Activated T-cell treated with anti-CD3 and anti-CD28 coated beads, Interleukin-2, amount 50 U/mL, for 24 hours (primary cell): ENCODE data around the gene GRB14.
"Not testable (repeated sequence)": the region's sequence is repeated elsewhere in the genome, so short reads cannot be mapped to it uniquely, and the experiment has no call there.

ENCODE experiments used
- DNase-seq: peaks from one replicate; pipeline ENCODE4 v3.0.0-alpha.2; 2020
- H3K27ac Mint-ChIP-seq: 2 replicates; pipeline ENCODE4 v1.8.0; 2020; ENCODE audit warnings: mild to moderate bottlenecking, mixed read lengths
- H3K27me3 Mint-ChIP-seq: 2 replicates; pipeline ENCODE4 v1.8.0; 2020; ENCODE audit warnings: mixed read lengths
- H3K36me3 Mint-ChIP-seq: 2 replicates; pipeline ENCODE4 v1.8.0; 2020; ENCODE audit warnings: low read depth, mixed read lengths
- H3K4me1 Mint-ChIP-seq: 2 replicates; pipeline ENCODE4 v1.8.0; 2020; ENCODE audit warnings: low read depth, mixed read lengths
- H3K4me3 Mint-ChIP-seq: 2 replicates; pipeline ENCODE4 v1.8.0; 2020; ENCODE audit warnings: mild to moderate bottlenecking, moderate library complexity, mixed read lengths
- H3K9me3 Mint-ChIP-seq: 2 replicates; pipeline ENCODE4 v1.8.0; 2020; ENCODE audit warnings: mixed read lengths

Gene GRB14

DNA sequence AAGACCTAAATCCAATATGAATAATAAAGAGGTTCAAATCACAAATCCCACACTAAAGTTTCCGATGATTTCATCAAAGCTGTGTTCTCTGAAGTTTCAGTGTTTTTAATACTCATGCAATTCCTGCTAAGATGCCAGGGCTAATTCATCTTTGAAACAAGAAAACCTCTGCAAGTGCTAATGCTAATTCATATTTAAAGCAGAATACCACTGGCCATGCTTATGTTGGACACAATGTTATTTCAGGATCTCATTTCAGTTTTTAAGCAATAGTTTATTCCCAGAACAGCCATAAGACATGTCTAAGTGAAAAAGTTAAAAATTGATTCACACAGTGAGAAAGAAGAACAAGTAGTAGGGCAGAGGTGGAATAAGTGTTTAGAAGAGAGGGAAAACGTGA lies 62.8 kb downstream of the GRB14 start:
- DNase-seq: no peak
- H3K36me3 Mint-ChIP-seq: no peaks in the 10 kb centered on the region
- H3K27ac Mint-ChIP-seq: no peak overlapping the region
- H3K9me3 Mint-ChIP-seq: no peaks in the 10 kb centered on the region
- H3K27me3 Mint-ChIP-seq: no peaks in the 10 kb centered on the region
- no peak overlapping the region for H3K4me3 Mint-ChIP-seq
- H3K4me1 Mint-ChIP-seq: no peaks in the 10 kb centered on the region

DNA sequence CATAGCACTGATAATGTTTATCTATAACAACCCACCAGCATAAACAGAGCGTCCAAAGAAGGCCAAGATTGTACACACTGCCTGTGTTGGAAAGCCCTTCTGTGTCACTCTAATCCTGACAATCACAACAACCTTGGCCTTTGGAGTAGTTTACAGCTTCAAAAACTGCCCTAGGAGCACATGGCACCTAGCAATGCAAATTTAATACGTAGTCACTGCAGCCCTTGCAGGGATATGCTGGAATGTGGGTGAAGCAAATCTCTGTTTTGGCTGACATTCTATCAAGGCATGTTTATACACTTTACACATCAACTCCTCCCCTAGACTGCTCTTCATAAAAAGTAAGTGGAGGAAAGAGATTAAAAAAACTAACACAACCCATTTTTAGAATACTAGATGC lies 66.8 kb downstream of the GRB14 start:
- Mint-ChIP-seq H3K9me3 (no peaks in the 10 kb centered on the region), H3K27ac (no peak overlapping the region), H3K4me1 (no peaks in the 10 kb centered on the region), H3K27me3 (no peaks in the 10 kb centered on the region), H3K4me3 (no peak overlapping the region), H3K36me3 (no peaks in the 10 kb centered on the region)
- no peak for DNase-seq

DNA sequence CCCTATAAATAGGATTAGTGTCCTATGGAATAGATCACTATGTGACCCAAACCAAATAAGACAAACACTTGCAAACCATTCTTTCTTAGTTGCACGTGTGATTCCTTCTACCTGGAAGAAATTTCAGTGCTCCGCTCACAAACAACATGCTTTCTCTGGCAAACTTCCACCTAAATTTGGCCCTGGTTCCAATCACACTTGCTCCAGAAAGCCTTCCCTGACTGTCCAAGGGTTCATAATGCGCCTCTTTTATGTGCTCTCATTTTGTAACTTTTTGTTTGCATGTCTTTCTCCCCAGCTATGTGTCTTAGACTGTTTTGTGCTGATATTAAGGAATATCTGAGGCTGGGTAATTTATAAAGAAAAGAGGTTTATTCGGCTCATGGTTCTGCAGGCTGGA lies 69.8 kb downstream of the GRB14 start:
- no peak overlapping the region for H3K4me3 Mint-ChIP-seq
- no peaks in the 10 kb centered on the region for H3K27me3 Mint-ChIP-seq
- H3K27ac Mint-ChIP-seq: no peak overlapping the region
- H3K9me3 Mint-ChIP-seq: no peaks in the 10 kb centered on the region
- no peaks in the 10 kb centered on the region for H3K36me3 Mint-ChIP-seq
- DNase-seq: no peak
- no peaks in the 10 kb centered on the region for H3K4me1 Mint-ChIP-seq

DNA sequence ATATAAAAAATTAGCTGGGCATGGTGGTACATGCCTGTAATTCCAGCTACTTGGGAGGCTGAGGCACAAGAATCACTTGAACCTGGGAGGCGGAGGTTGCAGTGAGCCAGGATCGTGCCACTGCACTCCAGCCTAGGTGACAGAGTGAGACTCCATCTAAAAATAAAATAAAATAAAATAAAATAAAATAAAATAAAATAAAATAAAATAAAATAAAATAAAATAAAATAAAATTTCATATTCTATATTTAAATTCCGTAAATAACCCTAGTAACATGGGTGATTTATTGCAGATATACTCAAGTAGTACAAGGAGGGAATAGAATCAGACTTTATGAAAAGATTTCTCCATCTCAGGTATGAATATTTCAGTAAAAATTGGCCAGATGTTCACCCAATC lies 71.6 kb downstream of the GRB14 start:
- H3K4me3 Mint-ChIP-seq, H3K36me3 Mint-ChIP-seq, H3K4me1 Mint-ChIP-seq, H3K27ac Mint-ChIP-seq, DNase-seq, H3K9me3 Mint-ChIP-seq, H3K27me3 Mint-ChIP-seq: not testable (repeated sequence)

DNA sequence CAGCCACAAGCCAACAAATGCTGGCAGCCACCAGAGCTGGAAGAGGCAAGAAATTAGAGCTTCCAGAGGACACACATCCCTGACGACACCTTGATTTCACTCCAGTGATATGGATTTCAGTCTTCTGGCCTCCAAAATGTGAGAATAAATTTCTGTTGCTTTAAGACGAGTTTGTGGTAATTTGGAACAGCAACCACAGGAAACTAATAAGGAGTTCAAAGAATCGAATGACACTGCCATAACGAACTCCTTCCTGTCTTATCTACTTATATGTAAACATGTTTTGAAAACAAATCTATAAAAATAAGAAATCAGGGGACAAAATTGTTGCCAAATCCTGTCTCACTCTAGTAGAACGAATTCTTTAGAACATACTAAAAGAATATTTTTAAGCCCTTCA lies 75.8 kb downstream of the GRB14 start:
- Mint-ChIP-seq H3K27ac (no peak overlapping the region), H3K36me3 (no peaks in the 10 kb centered on the region), H3K4me3 (no peak overlapping the region), H3K4me1 (no peaks in the 10 kb centered on the region), H3K9me3 (no peaks in the 10 kb centered on the region), H3K27me3 (no peaks in the 10 kb centered on the region)
- DNase-seq: no peak

DNA sequence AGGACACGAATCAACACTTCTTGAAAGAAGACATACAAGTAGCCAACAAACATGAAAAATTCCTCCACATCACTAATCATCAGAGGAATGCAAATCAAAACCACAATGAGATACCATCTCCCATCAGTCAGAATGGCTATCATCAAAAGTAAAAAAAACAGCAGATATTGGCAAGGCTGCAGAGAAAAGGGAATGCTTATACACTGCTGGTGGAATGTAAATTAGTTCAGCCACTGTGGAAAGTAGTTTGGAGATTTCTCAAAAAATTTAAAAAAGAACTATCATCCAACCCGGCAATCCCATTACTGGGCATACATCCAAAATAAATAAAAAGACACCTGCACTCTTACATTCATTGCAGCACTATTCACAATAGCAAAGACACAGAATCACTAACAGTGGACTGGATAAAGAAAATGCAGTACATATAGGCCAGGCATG lies 78.7 kb downstream of the GRB14 start:
- Mint-ChIP-seq H3K27ac (no peak overlapping the region), H3K27me3 (no peaks in the 10 kb centered on the region), H3K4me3 (no peak overlapping the region), H3K4me1 (no peaks in the 10 kb centered on the region), H3K36me3 (no peaks in the 10 kb centered on the region), H3K9me3 (no peaks in the 10 kb centered on the region)
- DNase-seq: no peak

DNA sequence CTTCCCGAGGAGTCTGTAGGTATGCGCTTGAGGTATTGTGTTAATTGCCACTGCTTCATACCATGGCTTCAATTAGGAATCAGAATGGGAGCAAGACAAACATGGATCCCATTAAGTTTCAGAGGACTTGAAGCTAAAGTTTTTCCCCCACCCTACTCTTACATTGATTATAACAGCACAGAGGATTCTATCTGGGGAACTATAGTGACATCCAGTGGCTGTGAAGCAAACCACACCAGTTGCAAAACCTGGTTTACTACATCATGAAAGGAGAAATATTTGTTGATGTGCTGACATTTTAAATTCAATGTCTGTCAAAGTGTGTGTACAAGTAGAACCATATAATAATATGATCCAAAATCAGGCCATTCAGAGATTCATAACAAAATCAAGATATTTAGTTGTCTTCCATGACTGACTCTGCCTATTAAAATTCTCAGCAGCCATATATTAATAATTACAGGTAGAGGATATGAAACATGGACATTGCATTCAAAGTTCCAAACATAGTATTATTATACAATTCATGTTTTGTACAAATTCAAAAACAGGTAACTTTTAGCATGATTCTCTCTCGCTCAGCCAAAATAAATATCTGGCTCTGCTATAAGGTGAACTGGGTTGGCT lies 82.9 kb downstream of the GRB14 start:
- Mint-ChIP-seq H3K4me1 (no peaks in the 10 kb centered on the region), H3K36me3 (no peaks in the 10 kb centered on the region)

DNA sequence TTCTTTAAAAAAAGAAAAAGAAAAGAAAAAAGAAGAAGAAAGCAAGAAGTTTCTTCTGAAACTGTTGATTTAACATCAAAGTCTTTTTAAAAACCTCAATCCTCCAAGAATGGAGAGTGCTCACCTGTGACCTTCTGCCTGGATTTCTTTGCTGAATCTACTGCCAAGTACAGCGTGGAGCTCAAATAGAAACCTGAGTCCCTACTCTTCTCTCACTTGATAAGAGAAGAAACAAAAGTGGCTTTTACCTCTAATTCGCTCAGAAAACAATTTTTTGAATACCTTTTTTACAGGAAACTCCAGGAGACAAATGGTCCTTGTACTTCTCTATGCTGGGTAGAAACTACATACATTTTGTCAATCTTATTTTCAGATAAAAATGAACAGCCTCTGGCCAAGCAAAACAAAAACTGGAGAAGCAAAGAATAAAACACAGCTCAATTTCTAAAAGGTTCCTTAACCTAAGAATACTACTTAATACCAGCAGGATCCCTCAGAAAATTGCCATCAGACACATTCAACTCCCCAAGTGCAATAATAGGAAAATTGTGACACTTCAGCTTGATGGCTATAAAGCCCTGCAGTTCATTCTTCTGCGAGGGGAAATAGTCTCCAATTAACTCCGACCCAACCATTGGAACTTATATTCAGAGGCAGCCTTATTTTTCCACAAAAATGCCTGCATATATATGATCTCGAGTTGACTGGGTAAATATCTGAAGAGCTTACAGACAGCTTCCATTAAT lies 85.8 kb downstream of the GRB14 start:
- H3K27me3 Mint-ChIP-seq: no peaks in the 10 kb centered on the region
- H3K27ac Mint-ChIP-seq: no peak overlapping the region
- DNase-seq: no peak
- H3K9me3 Mint-ChIP-seq: no peaks in the 10 kb centered on the region
- no peaks in the 10 kb centered on the region for H3K36me3 Mint-ChIP-seq
- no peak overlapping the region for H3K4me3 Mint-ChIP-seq
- no peaks in the 10 kb centered on the region for H3K4me1 Mint-ChIP-seq

More for the DNA sequence above, 82.9 kb downstream of the GRB14 start:
- Mint-ChIP-seq H3K9me3 (no peaks in the 10 kb centered on the region), H3K27ac (no peak overlapping the region), H3K4me3 (no peak overlapping the region), H3K27me3 (no peaks in the 10 kb centered on the region)
- no peak for DNase-seq

DNA sequence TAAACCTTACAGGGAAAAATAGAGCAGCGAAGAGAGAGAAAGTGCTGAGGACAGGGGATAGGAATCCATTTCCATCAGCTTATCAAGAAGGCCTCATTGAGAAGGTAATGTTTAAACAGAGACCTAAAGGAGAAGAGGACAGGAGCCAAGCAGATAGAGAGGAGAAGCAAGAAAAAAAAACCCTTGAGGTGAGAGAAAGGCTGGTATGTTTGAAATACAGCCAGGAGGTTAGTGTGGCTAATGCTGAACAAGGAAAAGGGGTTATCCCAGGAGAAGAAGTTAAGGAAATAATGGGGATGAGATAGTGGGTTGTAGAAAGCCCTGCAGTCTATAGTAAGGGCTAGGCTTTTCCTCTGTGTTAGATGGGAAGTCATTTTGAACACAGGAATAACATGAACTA lies 90.8 kb downstream of the GRB14 start:
- H3K27ac Mint-ChIP-seq: no peak overlapping the region
- no peaks in the 10 kb centered on the region for H3K27me3 Mint-ChIP-seq
- H3K4me3 Mint-ChIP-seq: no peak overlapping the region
- no peaks in the 10 kb centered on the region for H3K4me1 Mint-ChIP-seq
- no peak for DNase-seq
- no peaks in the 10 kb centered on the region for H3K36me3 Mint-ChIP-seq
- no peaks in the 10 kb centered on the region for H3K9me3 Mint-ChIP-seq

DNA sequence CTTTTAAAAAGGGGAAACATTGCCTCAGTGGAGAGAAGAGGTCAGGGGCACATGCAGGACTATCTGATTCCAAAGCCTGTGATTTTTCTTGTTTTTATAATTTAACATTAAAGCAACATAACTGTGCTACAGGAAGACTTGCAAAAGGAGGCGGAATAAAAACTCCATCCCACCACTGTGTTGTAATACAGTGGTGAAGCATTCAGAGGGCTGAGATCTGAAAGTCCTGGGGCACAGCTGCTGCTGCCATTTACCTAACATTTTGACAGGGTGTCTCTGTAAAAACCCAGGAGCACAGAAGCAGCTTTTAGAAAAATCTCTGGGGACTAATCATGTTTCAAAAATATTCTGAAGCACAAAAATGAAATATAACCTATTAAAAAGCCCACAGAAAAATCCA lies 97.6 kb downstream of the GRB14 start:
- H3K27me3 Mint-ChIP-seq: no peaks in the 10 kb centered on the region
- no peaks in the 10 kb centered on the region for H3K4me1 Mint-ChIP-seq
- peaks cover 10% of the 10 kb centered on the region for H3K9me3 Mint-ChIP-seq
- no peak for DNase-seq
- no peak overlapping the region for H3K27ac Mint-ChIP-seq
- H3K4me3 Mint-ChIP-seq: no peak overlapping the region
- no peaks in the 10 kb centered on the region for H3K36me3 Mint-ChIP-seq

DNA sequence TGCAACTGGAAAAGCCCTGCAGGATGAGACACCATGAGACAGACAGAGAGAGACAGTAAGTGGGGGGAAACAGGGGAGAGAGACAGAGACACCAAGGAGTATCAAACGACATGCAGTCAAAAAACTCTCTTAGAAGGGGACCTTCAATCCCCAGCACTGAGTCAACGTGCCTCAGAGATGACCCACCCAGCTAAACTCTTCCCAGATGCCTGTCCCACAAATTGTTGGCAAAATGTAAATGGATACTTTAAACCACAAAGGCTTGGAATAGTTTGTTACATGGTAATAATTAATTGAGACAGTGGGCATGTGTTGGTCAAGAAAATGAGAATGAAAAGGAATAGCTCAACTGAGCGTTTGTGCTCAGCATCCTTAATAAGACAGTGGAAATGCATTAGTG lies 98.3 kb downstream of the GRB14 start:
- DNase-seq: no peak
- Mint-ChIP-seq H3K27me3 (no peaks in the 10 kb centered on the region), H3K36me3 (no peaks in the 10 kb centered on the region), H3K4me1 (no peaks in the 10 kb centered on the region), H3K4me3 (no peak overlapping the region), H3K9me3 (peaks cover 12% of the 10 kb centered on the region), H3K27ac (no peak overlapping the region)

DNA sequence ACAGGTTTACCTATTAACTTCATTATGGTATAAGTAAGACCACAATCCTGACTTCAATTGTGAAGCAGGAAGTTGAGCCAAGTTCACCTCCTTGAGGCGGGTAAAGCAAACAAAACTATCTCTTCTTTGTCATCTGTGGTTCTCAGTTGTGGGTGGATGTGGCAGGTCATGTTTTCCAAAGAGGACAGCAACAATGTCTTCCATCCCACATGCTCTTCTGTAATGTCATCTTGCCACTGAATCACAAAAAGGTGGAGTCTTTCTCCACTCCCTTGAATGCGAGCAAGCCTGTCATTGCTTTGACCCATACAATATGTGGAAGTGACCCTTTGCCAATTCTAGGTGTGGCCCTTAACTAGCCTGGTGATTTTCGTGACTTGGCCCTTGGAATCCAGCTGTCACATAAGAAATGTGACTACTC lies 98.7 kb downstream of the GRB14 start:
- DNase-seq: no peak
- H3K27ac Mint-ChIP-seq: no peak overlapping the region
- H3K27me3 Mint-ChIP-seq: no peaks in the 10 kb centered on the region
- H3K36me3 Mint-ChIP-seq: no peaks in the 10 kb centered on the region
- H3K4me3 Mint-ChIP-seq: no peak overlapping the region
- no peaks in the 10 kb centered on the region for H3K4me1 Mint-ChIP-seq
- peaks cover 14% of the 10 kb centered on the region for H3K9me3 Mint-ChIP-seq

DNA sequence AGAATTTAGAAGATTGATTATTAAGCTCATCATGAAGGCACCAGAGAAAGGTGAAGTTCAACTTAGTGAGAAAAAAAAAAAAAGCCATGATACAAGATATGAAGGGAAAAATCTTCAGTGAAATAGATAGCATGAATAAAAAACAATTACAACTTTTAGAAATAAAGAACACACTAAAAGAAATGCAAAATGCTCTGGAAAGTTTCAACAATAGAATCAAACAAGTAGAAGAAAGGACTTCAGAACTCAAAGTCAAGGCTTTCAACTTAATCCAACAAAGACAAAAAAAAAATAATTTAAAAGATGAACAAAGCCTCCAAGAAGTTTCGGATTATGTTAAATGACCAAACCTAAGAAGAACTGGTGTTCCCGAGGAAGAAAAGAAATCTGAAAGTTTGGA lies 105.5 kb downstream of the GRB14 start:
- no peaks in the 10 kb centered on the region for H3K4me1 Mint-ChIP-seq
- no peaks in the 10 kb centered on the region for H3K36me3 Mint-ChIP-seq
- H3K9me3 Mint-ChIP-seq: peaks cover 23% of the 10 kb centered on the region
- no peak overlapping the region for H3K4me3 Mint-ChIP-seq
- H3K27me3 Mint-ChIP-seq: no peaks in the 10 kb centered on the region
- DNase-seq: no peak
- H3K27ac Mint-ChIP-seq: no peak overlapping the region

DNA sequence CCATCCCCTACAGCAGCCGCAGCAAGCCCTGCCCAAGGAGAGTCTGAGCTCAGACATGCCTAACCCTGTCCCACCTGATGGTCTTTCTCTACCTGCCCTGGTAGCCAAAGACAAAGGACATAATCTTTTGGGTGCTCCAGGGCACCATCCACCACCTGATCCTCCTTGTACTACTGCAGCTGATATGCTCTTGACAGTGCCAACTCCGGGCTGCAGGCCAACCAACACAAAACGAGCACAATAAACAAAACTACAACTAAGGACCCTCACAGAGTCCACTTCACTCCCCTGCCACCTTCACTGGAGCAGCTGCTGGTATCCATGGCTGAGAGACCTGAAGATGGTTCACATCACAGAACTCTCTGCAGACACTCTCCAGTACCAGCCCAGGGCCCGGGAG lies 106.3 kb downstream of the GRB14 start:
- Mint-ChIP-seq H3K27ac (no peak overlapping the region), H3K4me1 (no peaks in the 10 kb centered on the region), H3K27me3 (no peaks in the 10 kb centered on the region), H3K4me3 (no peak overlapping the region), H3K36me3 (no peaks in the 10 kb centered on the region), H3K9me3 (peaks cover 23% of the 10 kb centered on the region)
- no peak for DNase-seq

DNA sequence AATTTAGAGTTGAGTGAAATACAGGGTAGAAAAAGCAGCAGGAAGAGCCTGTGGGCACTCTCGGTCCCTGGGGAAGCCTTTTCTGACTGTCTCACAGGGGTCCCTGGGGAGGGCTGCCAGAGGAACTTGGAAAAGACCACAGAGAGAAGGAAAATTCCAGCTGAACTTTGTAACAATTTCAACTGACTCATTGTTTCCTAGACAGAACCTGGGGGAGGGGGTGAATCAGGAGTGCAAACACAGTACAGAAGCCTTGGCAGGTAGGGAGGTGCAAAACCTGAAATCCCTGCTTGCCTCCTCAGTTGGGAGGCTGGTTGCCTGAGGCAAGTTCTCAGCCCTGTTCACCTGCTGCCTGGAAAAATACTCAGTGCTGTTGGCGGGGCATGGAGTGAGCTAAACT lies 106.8 kb downstream of the GRB14 start:
- Mint-ChIP-seq H3K9me3 (peaks cover 23% of the 10 kb centered on the region), H3K36me3 (no peaks in the 10 kb centered on the region), H3K4me1 (no peaks in the 10 kb centered on the region), H3K27me3 (no peaks in the 10 kb centered on the region), H3K4me3 (no peak overlapping the region), H3K27ac (no peak overlapping the region)
- DNase-seq: no peak
